Duodenal mucosa (tissue), 2 donors: Measurements from ENCODE around the gene DAP.

Experiments
- H3K27ac ChIP-seq: one replicate; pipeline ENCODE4 v1.7.0; 2013; ENCODE audit warnings: low read depth, low read length
- H3K27me3 ChIP-seq, 2 donors: one replicate each; pipeline ENCODE4 v1.7.0; 2013; ENCODE audit warnings: low read length in 2 of 2, control low read depth in 1 of 2; ENCODE audit not compliant: insufficient read depth in 2 of 2, control insufficient read depth in 1 of 2
- H3K36me3 ChIP-seq, 2 donors: one replicate each; pipeline ENCODE4 v1.7.0; 2013; ENCODE audit warnings: low read length in 2 of 2, control low read depth in 1 of 2; ENCODE audit not compliant: insufficient read depth in 2 of 2, control insufficient read depth in 1 of 2
- H3K4me1 ChIP-seq, 2 donors: one replicate each; pipeline ENCODE4 v1.7.0; 2013; ENCODE audit warnings: low read length in 2 of 2, control low read depth in 1 of 2; ENCODE audit not compliant: insufficient read depth in 2 of 2, control insufficient read depth in 1 of 2
- H3K4me3 ChIP-seq, 2 donors: one replicate each; pipeline ENCODE4 v1.7.0; 2013; ENCODE audit warnings: low read length in 2 of 2, low read depth in 1 of 2
- H3K9ac ChIP-seq, 2 donors: one replicate each; pipeline ENCODE4 v1.7.0; 2013; ENCODE audit warnings: low read length in 2 of 2, low read depth in 1 of 2
- H3K9me3 ChIP-seq, 2 donors: one replicate each; pipeline ENCODE4 v1.7.0; 2013; ENCODE audit warnings: low read length in 2 of 2, control low read depth in 1 of 2; ENCODE audit not compliant: control insufficient read depth in 1 of 2

DAP gene

DNA sequence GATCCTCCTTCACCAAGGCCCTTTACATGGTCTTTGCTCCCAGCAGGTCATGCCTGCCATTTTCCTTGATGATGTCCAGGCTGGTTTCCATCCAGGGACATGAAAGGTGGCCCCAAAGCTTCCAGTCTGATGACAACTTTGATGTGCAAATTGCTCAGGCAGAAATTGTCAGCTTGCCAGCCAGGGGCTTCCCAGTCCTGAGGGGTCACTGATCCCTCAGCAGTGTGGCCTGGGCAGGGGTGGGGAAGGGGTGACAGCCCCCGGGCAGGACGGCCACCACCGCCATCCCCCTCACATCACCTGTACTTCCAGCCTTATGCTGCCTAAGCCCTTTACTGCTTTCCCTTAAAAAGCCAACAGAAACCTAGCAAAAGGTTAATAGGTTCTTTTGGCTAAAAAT, 100.9 kb downstream of the DAP start:
- Histone ChIP-seq H3K36me3 (no peaks in the 10 kb centered on the region), H3K4me1 (no peaks in the 10 kb centered on the region), H3K27me3 (no peaks in the 10 kb centered on the region), H3K9ac (no peak overlapping the region), H3K9me3 (no peaks in the 10 kb centered on the region), H3K27ac (no peak overlapping the region), H3K4me3 (no peak overlapping the region)

DNA sequence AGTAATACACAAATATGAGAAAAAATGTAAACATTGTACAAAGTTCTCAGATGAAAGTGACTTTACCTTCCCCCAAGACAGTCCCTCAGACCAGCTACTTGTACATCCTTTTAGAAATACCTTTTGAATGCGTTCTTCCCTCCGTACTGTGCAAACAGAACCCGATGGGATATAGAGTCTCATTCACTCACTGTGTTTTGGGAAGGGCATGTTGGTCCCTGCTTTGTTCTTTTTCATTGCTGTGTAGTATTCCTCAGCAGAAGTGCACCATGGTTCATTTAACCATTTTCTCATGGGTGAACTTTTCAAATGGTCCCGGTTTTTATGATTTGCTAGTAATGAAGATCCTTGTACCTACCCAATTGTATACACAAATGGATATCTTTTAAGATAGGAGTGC, 102.8 kb downstream of the DAP start:
- peaks cover 0 to 5% of the 10 kb centered on the region in 2 donors for H3K4me1 ChIP-seq
- no peaks in the 10 kb centered on the region for H3K36me3 ChIP-seq
- no peaks in the 10 kb centered on the region for H3K27me3 ChIP-seq
- H3K27ac ChIP-seq = no peak overlapping the region
- H3K4me3 ChIP-seq = no peak overlapping the region
- no peaks in the 10 kb centered on the region for H3K9me3 ChIP-seq
- H3K9ac ChIP-seq = no peak overlapping the region

DNA sequence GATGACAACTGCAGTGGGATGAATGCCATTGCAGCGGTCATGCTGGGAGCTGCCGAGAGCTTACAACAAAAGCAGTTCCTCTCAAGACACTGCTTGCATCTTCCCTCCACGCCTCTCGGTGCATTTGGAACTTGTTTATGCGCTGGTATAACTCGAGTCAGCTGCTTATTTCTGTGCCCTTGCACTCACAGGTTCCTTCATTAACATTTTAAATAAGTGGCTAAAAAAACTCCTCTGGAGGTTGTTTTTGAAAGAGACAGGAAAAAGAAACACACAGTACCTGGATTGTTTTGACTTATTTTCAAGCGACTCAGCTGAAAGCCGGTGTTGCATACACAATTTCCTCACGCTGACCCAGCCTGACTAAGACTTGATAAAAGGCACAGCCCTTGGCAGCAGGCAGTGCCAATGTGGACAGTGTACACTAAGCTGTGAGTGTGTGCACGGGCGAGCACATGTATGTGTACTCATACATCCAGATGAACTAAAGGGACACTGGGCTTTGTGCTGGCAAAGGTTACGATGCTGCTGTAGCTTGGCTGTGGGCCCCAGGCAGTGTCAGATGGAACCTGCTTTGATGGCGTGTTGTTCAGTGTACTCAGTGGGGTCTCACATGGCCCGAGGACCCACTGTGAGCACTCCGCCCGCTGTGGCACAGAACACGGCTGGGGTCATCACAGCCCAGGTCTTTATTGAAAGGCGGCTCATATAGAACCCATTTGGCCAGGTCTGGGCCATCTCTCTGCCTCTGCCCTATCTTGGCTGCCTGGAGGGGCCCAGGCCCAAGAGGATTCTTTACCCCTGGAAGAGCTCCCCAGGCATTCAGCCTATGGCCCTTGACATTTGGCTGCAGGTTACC, 104.8 kb downstream of the DAP start:
- H3K4me3 ChIP-seq = no peak overlapping the region
- no peaks in the 10 kb centered on the region for H3K27me3 ChIP-seq
- no peak overlapping the region for H3K27ac ChIP-seq
- no peaks in the 10 kb centered on the region for H3K36me3 ChIP-seq
- no peak overlapping the region for H3K9ac ChIP-seq
- H3K4me1 ChIP-seq = peaks cover 0 to 6% of the 10 kb centered on the region in 2 donors
- no peaks in the 10 kb centered on the region for H3K9me3 ChIP-seq

DNA sequence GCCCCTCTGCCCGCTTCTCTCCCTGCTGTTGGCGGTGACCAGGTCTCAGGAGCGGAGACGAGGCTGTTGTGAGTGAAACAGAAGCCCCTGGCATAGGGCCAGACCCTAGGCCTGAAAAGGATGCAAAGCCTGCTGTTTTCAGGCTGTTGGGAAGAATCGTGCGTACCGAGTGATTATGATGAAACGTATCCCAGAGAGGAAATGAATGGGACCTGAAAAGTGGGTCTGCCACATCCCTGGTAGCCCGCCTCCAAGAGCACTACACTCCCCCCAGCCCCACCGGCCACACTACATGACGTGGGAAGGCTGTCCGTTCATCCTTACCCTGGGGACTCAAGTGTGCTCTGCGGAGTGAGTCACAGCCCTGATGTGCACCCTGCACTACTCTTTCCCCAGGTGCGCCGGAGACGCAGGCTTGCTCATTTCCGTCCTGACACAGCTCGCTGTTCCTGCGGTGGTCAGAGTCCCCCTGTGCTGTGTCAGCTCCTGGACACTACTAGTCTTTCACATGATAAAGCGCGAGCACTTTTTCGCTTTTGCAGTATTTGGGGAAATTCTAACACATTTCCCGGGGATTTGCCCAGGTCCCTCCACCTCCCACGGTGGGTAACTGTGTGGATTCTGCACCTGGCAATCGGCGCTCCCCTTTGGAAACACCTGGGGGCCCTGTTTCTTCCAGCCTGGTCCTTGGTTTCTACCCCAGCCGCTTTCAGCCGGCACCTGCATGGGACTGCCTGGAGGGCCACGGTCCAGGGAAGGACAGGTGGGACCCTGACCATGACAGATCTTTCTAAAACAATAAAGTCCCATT, 105.7 kb downstream of the DAP start:
- Histone ChIP-seq H3K36me3 (no peaks in the 10 kb centered on the region), H3K4me3 (no peak overlapping the region), H3K4me1 (peaks cover 0 to 6% of the 10 kb centered on the region in 2 donors), H3K9me3 (no peaks in the 10 kb centered on the region), H3K27ac (no peak overlapping the region), H3K9ac (no peak overlapping the region), H3K27me3 (no peaks in the 10 kb centered on the region)

DNA sequence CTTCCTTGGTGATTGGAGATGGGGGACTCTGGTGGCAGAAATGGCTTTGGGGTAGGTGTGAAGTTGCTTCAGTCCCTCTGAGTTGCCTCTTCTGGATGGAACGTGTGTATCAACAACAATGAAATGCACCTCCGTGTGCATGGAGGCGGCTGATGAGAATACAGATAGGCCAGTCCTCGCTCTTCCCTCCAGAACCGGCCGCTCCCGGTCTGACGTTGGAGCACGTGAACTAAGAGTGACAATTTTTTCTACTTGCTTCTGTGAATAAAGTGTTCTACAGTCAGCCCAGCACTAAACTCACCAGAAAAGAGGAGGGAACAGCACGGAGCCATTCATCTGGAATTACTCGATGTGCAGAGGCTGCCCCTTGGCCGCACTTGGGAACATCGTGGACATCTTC, 106.5 kb downstream of the DAP start:
- Histone ChIP-seq H3K27ac (no peak overlapping the region), H3K4me3 (no peak overlapping the region), H3K27me3 (no peaks in the 10 kb centered on the region), H3K4me1 (peaks cover 0 to 6% of the 10 kb centered on the region in 2 donors), H3K9me3 (no peaks in the 10 kb centered on the region), H3K9ac (no peak overlapping the region), H3K36me3 (no peaks in the 10 kb centered on the region)

DNA sequence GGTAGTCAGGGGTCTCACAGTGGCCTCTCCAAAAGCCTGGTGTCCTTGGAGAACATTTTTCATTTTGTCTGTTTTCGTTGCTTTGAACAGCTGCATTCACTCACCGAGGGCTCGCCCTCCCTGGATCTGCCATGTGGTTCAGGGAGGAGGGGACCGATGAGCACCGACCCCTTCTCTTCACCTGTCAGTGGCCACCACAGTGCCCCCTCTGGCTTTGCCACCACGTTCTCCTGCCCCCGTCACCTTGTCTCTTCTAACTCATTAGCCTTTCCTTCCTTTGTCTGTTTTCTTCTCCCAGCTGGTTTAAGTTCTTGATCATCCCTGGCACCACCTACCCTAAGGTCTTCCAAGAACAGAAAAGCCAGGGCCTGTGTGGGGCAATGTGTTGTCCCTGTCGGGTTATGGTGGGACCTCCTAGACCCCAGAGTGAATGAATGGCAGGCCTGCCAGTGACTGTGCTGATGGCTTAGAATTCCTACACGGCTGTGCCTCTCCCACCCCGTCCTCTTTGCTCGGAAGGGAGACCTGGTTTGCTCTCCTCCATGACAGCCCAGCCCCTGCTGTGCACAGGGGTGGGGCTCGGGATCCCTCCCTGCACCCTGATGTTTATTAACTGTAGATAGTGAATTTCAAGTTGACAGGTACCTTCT, 107.2 kb downstream of the DAP start:
- Histone ChIP-seq H3K9me3 (no peaks in the 10 kb centered on the region), H3K27me3 (no peaks in the 10 kb centered on the region), H3K4me3 (no peak overlapping the region), H3K27ac (no peak overlapping the region), H3K4me1 (peaks cover 0 to 6% of the 10 kb centered on the region in 2 donors), H3K36me3 (no peaks in the 10 kb centered on the region), H3K9ac (no peak overlapping the region)

DNA sequence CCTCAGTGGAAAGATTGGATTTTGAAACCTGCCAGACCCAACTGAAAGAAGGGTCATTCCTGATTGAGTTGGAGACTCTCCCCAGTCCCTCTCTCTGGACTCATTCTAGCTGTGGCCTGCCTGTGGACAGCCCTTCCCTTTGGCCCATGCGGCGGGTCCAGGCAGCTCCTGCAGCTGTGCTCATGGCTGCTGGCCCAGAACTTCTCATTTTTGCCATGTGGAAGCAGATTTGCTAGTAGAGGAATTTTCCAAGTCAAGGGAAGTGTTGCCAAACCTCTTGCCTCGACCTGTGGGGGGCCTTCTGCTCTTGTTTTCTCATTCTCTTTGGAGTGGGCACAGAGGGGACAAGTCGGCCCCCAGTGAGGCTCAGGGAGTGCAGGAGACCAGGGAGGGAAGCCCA, 108.0 kb downstream of the DAP start:
- peaks cover 0 to 6% of the 10 kb centered on the region in 2 donors for H3K4me1 ChIP-seq
- no peaks in the 10 kb centered on the region for H3K27me3 ChIP-seq
- no peak overlapping the region for H3K27ac ChIP-seq
- no peak overlapping the region for H3K4me3 ChIP-seq
- no peaks in the 10 kb centered on the region for H3K9me3 ChIP-seq
- no peak overlapping the region for H3K9ac ChIP-seq
- H3K36me3 ChIP-seq = no peaks in the 10 kb centered on the region

DNA sequence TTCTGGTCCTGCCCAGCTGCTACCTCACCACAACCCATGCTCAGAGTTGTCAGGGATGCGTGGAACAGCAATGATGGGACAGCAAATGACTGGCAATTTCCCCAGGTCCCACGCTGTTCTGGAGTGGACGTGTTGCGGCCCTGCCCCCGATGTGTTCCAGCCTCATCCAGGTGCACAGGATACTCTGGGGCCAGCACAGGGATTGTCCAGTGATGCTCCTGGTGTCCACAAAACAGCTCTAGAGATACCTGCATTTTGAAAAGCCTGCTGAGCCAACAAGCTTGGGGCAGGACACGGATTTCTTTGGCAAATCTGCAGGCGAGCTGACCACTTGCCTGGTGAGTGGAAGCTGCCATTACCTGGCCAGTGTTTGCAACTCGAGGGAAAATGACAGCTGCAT, 108.4 kb downstream of the DAP start:
- Histone ChIP-seq H3K27ac (no peak overlapping the region), H3K27me3 (no peaks in the 10 kb centered on the region), H3K4me3 (no peak overlapping the region), H3K9me3 (no peaks in the 10 kb centered on the region), H3K36me3 (no peaks in the 10 kb centered on the region), H3K9ac (no peak overlapping the region), H3K4me1 (peaks cover 0 to 6% of the 10 kb centered on the region in 2 donors)

DNA sequence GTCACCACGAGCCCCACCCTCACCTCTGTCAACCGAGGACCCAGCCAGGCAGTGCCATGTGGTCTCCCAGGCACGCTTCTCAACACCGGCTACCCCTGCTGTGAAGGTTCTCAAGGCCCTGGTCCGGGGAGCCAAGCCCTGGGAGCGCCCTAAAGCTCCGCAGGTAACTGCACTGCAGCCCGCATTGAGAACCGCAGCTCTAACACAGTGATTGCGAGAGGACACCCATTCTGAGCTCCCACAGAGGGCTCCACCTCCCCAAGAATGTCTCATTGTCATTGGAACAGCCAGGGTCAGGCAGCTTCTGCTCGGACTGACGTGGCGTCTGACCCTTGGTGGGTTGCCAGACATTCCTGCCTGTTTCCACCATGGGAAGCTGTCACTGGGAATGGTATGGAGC, 108.9 kb downstream of the DAP start:
- Histone ChIP-seq H3K36me3 (no peaks in the 10 kb centered on the region), H3K4me1 (peaks cover 0 to 6% of the 10 kb centered on the region in 2 donors), H3K4me3 (no peak overlapping the region), H3K9ac (no peak overlapping the region), H3K9me3 (no peaks in the 10 kb centered on the region), H3K27ac (no peak overlapping the region), H3K27me3 (no peaks in the 10 kb centered on the region)
